Astrocyte (in vitro differentiated cells and primary cell): ENCODE results near the gene SMARCB1. TPM values are rescaled to one million over a fixed set of nuclear protein-coding genes. Genes with fewer than 3 reads are reported as not detected.

Experiments
- DNase-seq: peaks from one replicate; pipeline ENCODE4 v3.0.0-alpha.2; 2010; ENCODE audit warnings: low read depth
- FAIRE-seq: peaks from 2 replicates; lab custom pipeline; 2011; peaks lifted over from hg19 to GRCh38; lab: Jason Lieb, UNC
- H2AFZ ChIP-seq: 2 replicates; pipeline ENCODE4 v1.6.0; 2012; ENCODE audit warnings: low read depth, low read length, inconsistent platforms
- H3K27ac ChIP-seq: 2 replicates; pipeline ENCODE4 v1.5.1; 2011; ENCODE audit warnings: low read depth, low read length, inconsistent platforms
- H3K27me3 ChIP-seq: 2 replicates; pipeline ENCODE4 v1.6.0; 2011; ENCODE audit warnings: low read length, inconsistent platforms; ENCODE audit not compliant: insufficient read depth
- H3K36me3 ChIP-seq: 2 replicates; pipeline ENCODE4 v1.5.1; 2011; ENCODE audit warnings: low read length, inconsistent platforms; ENCODE audit not compliant: insufficient read depth
- H3K4me1 ChIP-seq: 2 replicates; pipeline ENCODE4 v1.5.1; 2011; ENCODE audit warnings: low read length, inconsistent platforms; ENCODE audit not compliant: insufficient read depth
- H3K4me2 ChIP-seq: 2 replicates; pipeline ENCODE4 v1.6.0; 2012; ENCODE audit warnings: low read length, inconsistent platforms
- H3K4me3 ChIP-seq: 2 replicates; pipeline ENCODE4 v1.5.1; 2011; ENCODE audit warnings: low read depth, mild to moderate bottlenecking, low read length, inconsistent platforms; ENCODE audit not compliant: insufficient read depth
- H3K79me2 ChIP-seq: 2 replicates; pipeline ENCODE4 v1.6.0; 2012; ENCODE audit warnings: mild to moderate bottlenecking, low read length, inconsistent platforms; ENCODE audit not compliant: insufficient read depth
- H3K9ac ChIP-seq: 2 replicates; pipeline ENCODE4 v1.6.0; 2012; ENCODE audit warnings: mild to moderate bottlenecking, low read length, inconsistent platforms
- H3K9me3 ChIP-seq: 2 replicates; pipeline ENCODE4 v1.5.1; 2012; ENCODE audit warnings: low read depth, mild to moderate bottlenecking, low read length, inconsistent platforms; ENCODE audit not compliant: insufficient read depth
- H4K20me1 ChIP-seq: 2 replicates; pipeline ENCODE4 v1.6.0; 2012; ENCODE audit warnings: low read length, inconsistent platforms; ENCODE audit not compliant: insufficient read depth
- H3K27ac Mint-ChIP-seq: one replicate; pipeline ENCODE4 v1.8.0; 2021; ENCODE audit warnings: mild to moderate bottlenecking, mixed read lengths; ENCODE audit not compliant: unreplicated experiment
- H3K27me3 Mint-ChIP-seq: one replicate; pipeline ENCODE4 v1.8.0; 2021; ENCODE audit warnings: low read depth, mixed read lengths; ENCODE audit not compliant: unreplicated experiment
- H3K36me3 Mint-ChIP-seq: one replicate; pipeline ENCODE4 v1.8.0; 2021; ENCODE audit warnings: low read depth, mixed read lengths; ENCODE audit not compliant: unreplicated experiment
- H3K4me1 Mint-ChIP-seq: one replicate; pipeline ENCODE4 v1.8.0; 2021; ENCODE audit warnings: low read depth, mixed read lengths; ENCODE audit not compliant: unreplicated experiment
- H3K4me3 Mint-ChIP-seq: one replicate; pipeline ENCODE4 v1.8.0; 2021; ENCODE audit warnings: mild to moderate bottlenecking, moderate library complexity, mixed read lengths; ENCODE audit not compliant: unreplicated experiment
- H3K9me3 Mint-ChIP-seq: one replicate; pipeline ENCODE4 v1.8.0; 2021; ENCODE audit warnings: mild to moderate bottlenecking, mixed read lengths; ENCODE audit not compliant: unreplicated experiment
- EZH2 ChIP-seq: IDR thresholded peaks from 2 replicates; pipeline ENCODE4 v1.6.1; 2012; ENCODE audit warnings: mild to moderate bottlenecking, low read length, inconsistent platforms; ENCODE audit not compliant: insufficient read depth
- total RNA-seq: library from RNA; stranded (reverse); gene quantifications from 2 replicates; pipeline ENCODE4 v1.2.1, GENCODE V29; 2021
- TF ChIP-seq, protein P1 (sequence below): IDR thresholded peaks from 2 replicates; pipeline ENCODE4 v1.5.1; 2011; ENCODE audit warnings: low read depth, mild to moderate bottlenecking, inconsistent platforms, low read length, moderate library complexity; ENCODE audit not compliant: insufficient read depth

Gene SMARCB1
- total RNA-seq, 1 donor from 2014 or later = 91.3 TPM

DNA sequence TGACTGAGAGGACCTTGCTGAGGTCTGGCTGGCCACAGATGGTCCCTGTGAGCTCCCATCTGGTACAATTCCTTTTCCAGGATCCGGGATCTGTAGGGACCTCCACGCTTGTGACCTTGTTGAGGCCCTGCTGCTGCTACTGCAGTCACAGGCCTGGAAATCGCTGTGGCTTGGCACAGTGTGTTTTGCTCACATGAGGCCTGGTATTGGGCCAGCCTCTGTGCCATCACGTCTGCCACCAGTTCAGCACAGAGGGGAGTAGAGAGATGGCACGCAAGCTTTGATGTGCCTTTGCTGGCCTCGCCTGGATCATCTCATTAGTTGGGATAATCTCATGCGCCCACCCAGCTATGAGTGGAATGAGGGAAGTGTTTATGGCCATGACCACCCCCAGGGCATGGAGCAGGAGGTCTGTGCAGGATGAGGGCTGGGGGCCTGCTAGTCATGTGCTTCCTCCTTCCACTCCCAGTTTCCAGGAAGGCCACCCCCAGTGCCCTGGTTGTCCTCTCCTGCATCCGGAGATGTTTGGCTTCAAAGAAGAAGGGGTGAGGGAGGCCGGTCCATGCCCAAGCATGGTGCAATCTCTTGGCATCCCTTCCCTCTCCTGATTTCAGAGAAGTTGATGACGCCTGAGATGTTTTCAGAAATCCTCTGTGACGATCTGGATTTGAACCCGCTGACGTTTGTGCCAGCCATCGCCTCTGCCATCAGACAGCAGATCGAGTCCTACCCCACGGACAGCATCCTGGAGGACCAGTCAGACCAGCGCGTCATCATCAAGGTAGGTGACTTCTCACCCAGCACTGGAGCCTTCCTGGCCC is 29.6 kb downstream of the SMARCB1 start:
- no peak for FAIRE-seq
- Histone ChIP-seq H3K4me1 (no peaks in the 10 kb centered on the region), H3K27me3 (no peaks in the 10 kb centered on the region), H2AFZ (no peak overlapping the region), H3K9me3 (no peaks in the 10 kb centered on the region), H3K4me3 (no peak overlapping the region), H3K27ac (no peak overlapping the region), H3K9ac (no peak overlapping the region), H3K4me2 (no peak overlapping the region), H4K20me1 (peaks cover 6% of the 10 kb centered on the region), H3K36me3 (peaks cover 31% of the 10 kb centered on the region), H3K79me2 (no peaks in the 10 kb centered on the region)
- Mint-ChIP-seq H3K27me3 (no peaks in the 10 kb centered on the region), H3K36me3 (peaks cover 13% of the 10 kb centered on the region), H3K9me3 (no peaks in the 10 kb centered on the region), H3K27ac (no peak overlapping the region), H3K4me1 (peaks cover 7% of the 10 kb centered on the region), H3K4me3 (no peak overlapping the region)
- DNase-seq = no peak
- no peak for TF ChIP-seq EZH2
- TF ChIP-seq, protein P1, sequence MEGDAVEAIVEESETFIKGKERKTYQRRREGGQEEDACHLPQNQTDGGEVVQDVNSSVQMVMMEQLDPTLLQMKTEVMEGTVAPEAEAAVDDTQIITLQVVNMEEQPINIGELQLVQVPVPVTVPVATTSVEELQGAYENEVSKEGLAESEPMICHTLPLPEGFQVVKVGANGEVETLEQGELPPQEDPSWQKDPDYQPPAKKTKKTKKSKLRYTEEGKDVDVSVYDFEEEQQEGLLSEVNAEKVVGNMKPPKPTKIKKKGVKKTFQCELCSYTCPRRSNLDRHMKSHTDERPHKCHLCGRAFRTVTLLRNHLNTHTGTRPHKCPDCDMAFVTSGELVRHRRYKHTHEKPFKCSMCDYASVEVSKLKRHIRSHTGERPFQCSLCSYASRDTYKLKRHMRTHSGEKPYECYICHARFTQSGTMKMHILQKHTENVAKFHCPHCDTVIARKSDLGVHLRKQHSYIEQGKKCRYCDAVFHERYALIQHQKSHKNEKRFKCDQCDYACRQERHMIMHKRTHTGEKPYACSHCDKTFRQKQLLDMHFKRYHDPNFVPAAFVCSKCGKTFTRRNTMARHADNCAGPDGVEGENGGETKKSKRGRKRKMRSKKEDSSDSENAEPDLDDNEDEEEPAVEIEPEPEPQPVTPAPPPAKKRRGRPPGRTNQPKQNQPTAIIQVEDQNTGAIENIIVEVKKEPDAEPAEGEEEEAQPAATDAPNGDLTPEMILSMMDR = no peak

DNA sequence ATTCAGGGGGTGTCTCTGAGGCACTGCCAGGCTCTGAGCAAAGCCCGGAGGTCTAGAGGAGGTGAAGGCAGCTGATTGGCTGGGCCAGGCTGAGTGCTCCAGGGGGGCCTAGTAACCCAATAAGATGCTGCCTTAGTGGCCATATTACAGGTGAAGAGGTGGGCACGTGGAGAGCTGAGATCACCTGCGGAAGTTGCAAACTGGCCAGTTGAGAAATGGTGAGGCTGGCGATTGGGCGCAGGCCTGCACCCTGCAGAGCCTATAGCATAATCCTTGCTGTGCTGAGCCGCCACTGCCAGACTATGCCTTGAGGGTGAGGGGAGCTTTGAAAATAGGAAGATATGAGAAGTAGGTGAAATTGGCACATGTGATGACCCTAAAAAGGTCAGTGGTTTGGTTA is 30.4 kb downstream of the SMARCB1 start:
- H3K4me1 Mint-ChIP-seq = peaks cover 7% of the 10 kb centered on the region
- Histone ChIP-seq H3K79me2 (no peaks in the 10 kb centered on the region), H3K9me3 (no peaks in the 10 kb centered on the region), H3K27ac (no peak overlapping the region), H4K20me1 (peaks cover 8% of the 10 kb centered on the region), H2AFZ (no peak overlapping the region), H3K27me3 (no peaks in the 10 kb centered on the region), H3K36me3 (peaks cover 28% of the 10 kb centered on the region), H3K4me3 (no peak overlapping the region), H3K4me1 (no peaks in the 10 kb centered on the region), H3K9ac (no peak overlapping the region), H3K4me2 (no peak overlapping the region)
- H3K27ac Mint-ChIP-seq = no peak overlapping the region
- DNase-seq (no peak), FAIRE-seq (no peak)
- no peaks in the 10 kb centered on the region for H3K27me3 Mint-ChIP-seq
- no peak for TF ChIP-seq EZH2
- TF ChIP-seq, protein P1 = no peak
- peaks cover 13% of the 10 kb centered on the region for H3K36me3 Mint-ChIP-seq
- H3K4me3 Mint-ChIP-seq = no peak overlapping the region
- H3K9me3 Mint-ChIP-seq = no peaks in the 10 kb centered on the region

DNA sequence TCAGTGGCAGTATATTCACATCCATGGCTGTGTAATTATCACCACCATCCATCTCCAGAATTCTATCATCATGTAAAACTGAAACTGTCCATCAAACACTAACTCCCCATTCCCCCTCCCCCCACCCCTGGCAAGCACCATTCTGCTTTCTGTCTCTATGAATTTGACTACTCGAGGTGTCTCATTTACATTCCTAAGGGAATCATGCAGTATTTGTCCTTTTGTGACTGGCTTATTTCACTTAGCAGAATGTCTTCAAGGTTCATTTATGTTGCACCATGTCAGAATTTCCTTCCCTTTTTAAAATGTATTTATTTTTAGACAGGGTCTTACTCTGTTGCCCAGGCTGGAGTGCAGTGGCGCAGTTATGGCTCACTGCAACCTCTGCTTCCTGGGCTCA is 31.8 kb downstream of the SMARCB1 start:
- no peaks in the 10 kb centered on the region for H3K9me3 ChIP-seq
- H3K79me2 ChIP-seq = no peaks in the 10 kb centered on the region
- H3K9me3 Mint-ChIP-seq = no peaks in the 10 kb centered on the region
- TF ChIP-seq EZH2 = no peak
- no peaks in the 10 kb centered on the region for H3K27me3 Mint-ChIP-seq
- no peak overlapping the region for H3K27ac Mint-ChIP-seq
- H3K4me2 ChIP-seq = no peak overlapping the region
- DNase-seq (no peak), FAIRE-seq (no peak)
- peaks cover 22% of the 10 kb centered on the region for H3K36me3 Mint-ChIP-seq
- no peak overlapping the region for H3K4me3 ChIP-seq
- no peak overlapping the region for H3K4me3 Mint-ChIP-seq
- no peak overlapping the region for H3K9ac ChIP-seq
- peaks cover 19% of the 10 kb centered on the region for H4K20me1 ChIP-seq
- H2AFZ ChIP-seq = no peak overlapping the region
- H3K27ac ChIP-seq = no peak overlapping the region
- peaks cover 2% of the 10 kb centered on the region for H3K4me1 ChIP-seq
- no peaks in the 10 kb centered on the region for H3K27me3 ChIP-seq
- peaks cover 33% of the 10 kb centered on the region for H3K36me3 ChIP-seq
- H3K4me1 Mint-ChIP-seq = peaks cover 17% of the 10 kb centered on the region
